GM18873 (cell line): ENCODE results near the gene RAPGEF3.

Experiments used
- ATAC-seq: cut with Tn5 transposase; IDR thresholded peaks from one replicate; pipeline ENCODE4 v1.9.1; 2021; ENCODE audit warnings: mild to moderate bottlenecking, moderate library complexity, moderate number of reproducible peaks; ENCODE audit not compliant: unreplicated experiment, low FRiP score

Gene RAPGEF3

GRCh38 chr12:47705566-47706425, 52.9 kb downstream of the RAPGEF3 start, which contains the start of gene RPAP3:
Gene RPAP3, minus strand, starts transcription at chr12:47706030. Its CDS starts 3,190 bp downstream, at chr12:47702840.
- ATAC-seq: peak; percentile 68

GRCh38 chr12:47705229-47705565, 53.5 kb downstream of the RAPGEF3 start:
- no peak for ATAC-seq

- no peak for ATAC-seq
Observed at GRCh38 chr12:47704719-47705118, 54.0 kb downstream of the RAPGEF3 start.

GRCh38 chr12:47700263-47700662, 58.4 kb downstream of the RAPGEF3 start:
- ATAC-seq: no peak

GRCh38 chr12:47698631-47699030, 60.0 kb downstream of the RAPGEF3 start:
- no peak for ATAC-seq

GRCh38 chr12:47698055-47698454, 60.6 kb downstream of the RAPGEF3 start:
- no peak for ATAC-seq

GRCh38 chr12:47689215-47689614, 69.5 kb downstream of the RAPGEF3 start:
- ATAC-seq: no peak

GRCh38 chr12:47687636-47688035, 71.0 kb downstream of the RAPGEF3 start:
- ATAC-seq: no peak

- no peak for ATAC-seq
Observed at GRCh38 chr12:47686645-47687240, 71.9 kb downstream of the RAPGEF3 start.
